CD4-positive, alpha-beta T cell treated with Interleukin-17A for 1 hour (primary cell): Measurements from ENCODE around the gene GPX4.
A peak's percentile ranks its signal among the peaks of the same experiment; 100 is the strongest.
"Not testable (repeated sequence)": the region's sequence is repeated elsewhere in the genome, so short reads cannot be mapped to it uniquely, and the experiment has no call there.

Experiments
- DNase-seq: peaks from one replicate; pipeline ENCODE4 v3.0.0-alpha.2; 2020

The GPX4 gene

DNA sequence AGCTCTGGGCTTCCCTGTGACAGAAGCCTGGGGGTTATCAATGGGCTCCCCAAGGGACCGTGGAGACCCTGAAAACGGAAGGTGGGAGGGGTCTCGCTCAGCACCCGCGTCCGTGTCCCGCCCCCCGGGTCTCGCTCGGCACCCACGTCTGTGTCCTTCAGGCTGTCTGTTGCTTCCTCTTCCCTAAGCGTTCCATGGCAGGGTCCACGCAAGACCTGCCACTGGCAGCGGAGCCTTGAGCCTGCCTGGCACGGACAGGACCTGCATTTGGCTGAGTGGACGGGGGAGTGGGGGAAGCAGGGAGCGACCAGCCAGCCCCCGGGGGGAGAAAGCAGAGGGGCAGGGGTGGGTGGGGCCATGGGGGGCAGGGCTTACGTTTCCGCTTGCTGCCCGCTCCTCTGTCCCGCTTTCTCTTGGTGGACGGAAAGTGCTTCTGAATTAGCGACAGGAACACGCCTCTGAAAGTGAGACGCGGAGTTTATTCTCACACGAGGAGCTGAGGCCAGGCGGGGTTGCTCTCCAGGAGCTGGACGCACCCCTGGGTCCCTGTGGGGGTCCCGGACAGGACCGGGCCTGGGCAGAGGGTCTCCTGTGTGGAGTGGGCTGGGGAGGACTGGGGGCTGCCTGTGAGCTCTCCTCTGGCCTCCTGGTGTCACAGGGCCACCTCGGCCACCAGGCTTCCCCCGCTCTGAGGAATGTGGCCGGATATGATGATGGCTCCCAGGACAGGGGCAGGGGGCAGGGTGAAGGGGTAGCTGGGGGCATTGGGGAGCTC, 12.0 kb downstream of the GPX4 start:
- DNase-seq: no peak

DNA sequence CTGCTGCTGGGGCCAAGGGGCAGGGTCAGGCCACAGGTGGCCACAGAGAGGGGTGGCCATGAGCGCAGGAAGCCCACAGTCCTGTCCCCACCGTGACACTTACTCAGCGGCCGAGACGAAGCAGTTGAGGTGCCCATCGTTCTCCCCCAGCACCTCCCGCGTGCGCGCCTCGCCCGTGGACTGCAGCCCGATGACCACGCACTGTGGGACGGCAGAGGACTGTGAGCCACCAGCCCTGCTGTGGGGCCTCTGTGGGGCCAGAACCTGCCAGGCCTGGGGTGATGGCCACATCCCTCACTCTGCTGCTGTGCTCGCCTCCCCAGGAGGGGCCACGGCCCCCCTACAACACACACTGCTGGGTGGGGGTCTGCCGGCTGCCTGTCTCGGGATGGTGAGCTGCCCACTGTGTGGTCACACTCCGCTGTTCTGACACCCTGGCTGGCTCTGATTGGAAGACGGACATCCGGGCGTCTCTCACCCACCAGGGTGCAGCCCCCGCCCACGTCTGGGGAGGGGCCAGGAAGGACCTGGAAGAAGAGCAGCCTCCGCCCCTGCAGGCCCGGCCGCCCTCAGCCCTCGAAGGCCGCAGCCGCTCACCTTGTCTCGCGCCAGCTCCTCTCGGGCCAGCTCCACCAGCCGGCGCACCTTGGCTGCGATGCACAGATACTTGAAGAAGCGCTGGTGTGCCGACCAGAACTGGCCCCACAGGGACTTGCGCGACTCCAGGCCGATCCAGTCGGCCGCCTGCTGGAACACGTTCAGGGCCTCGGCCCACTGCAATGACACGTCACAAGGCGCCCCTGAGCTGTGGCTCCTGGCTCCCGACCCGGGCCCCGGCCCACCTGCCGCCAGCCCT, 13.2 kb downstream of the GPX4 start:
- DNase-seq: no peak

DNA sequence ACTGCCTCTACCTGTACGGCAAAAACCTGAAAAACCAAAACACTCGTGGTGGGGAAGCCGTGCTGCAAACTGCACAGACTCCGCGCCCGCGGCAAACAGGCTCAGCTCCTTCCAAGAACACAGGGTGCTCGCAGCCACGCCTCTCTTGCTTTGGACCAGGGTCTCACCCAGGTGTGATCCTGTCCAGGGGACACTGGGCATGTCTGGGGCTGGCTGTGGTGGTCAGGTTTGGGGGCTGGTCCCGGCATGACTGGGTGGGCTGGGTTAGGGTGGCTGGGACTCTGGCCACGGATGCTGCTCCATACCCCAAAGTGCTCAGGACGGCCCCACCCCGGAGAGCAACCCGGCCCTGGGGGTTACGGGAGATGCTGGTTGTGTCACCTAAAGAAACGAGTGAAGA, 13.9 kb downstream of the GPX4 start:
- DNase-seq: no peak

DNA sequence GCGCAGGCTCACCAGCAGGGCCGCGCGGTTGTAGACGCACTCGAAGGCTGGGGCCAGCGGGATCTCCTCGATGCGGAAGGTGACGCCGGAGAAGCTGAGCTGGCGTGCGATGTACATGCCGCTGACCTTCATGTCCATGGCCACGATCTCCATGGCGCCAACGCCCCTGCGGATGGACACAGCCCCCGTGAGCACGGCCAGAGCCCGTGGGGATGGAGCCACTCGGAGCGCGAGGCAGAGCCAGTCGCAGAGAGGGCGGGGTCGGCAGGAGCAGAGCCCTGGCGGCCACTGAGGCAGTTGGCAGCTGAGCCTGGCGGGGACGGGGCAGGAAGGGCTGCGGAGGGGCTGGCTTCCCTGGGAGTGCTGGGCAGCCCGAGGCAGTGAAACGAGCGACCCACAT, 15.2 kb downstream of the GPX4 start:
- DNase-seq: no peak

DNA sequence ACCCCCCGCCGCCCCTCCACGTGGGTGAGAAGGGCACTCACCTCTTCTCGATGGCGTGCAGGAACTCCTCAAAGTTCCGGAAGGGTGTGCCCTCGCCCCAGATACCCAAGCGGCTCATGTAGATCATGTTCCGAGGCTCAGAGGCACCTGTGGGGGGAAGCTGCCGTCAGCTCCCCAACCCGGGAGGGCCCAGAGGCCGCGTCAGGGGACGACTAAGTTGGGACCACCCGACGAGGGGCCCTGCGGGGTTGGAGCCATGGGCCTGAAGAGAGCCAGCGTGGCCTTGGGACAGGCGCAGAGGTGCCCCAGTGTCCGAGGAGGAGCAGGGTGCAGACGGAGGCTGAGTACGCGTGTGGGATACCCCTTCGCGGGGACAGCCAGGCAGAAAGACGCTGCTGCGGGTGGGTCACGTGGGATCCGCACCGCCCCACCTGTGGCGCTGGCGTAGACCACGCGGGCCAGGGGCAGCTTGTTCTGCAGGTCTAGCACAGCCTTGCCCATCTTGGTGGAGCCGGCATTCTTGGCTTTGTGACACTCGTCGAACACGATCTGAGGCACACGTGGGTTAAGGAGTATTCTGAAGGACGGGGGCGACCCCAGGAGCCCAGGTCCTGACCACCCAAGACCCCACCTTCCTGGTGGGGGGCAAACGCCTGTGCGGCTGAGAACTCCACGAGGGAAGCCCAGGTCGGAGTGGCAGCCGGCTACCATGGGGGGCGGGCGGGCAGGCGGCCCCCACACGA, 15.9 kb downstream of the GPX4 start:
- DNase-seq: no peak

DNA sequence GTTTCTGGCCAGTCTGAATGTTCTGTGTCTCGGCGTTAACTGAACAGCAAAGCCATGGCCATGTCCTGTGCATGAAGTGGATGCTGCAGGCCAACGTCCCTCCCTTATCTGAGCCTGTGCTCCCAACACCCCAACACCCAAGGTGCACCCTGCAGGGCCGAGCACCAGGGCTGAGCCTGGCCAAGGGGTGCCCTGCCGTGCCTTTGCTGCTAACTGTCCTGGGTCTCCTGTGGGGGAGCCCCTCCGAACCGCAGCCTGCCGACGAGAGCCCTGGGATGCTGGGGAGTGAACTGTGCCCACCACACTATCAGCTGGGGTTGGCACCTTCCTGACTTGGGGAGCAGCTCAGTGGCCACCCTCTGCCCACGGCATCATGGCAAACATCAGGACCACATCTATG, 17.6 kb downstream of the GPX4 start:
- DNase-seq: no peak

- no peak for DNase-seq
These were observed 18.5 kb downstream of the GPX4 start for GRCh38 chr19:1122021-1122971.

DNA sequence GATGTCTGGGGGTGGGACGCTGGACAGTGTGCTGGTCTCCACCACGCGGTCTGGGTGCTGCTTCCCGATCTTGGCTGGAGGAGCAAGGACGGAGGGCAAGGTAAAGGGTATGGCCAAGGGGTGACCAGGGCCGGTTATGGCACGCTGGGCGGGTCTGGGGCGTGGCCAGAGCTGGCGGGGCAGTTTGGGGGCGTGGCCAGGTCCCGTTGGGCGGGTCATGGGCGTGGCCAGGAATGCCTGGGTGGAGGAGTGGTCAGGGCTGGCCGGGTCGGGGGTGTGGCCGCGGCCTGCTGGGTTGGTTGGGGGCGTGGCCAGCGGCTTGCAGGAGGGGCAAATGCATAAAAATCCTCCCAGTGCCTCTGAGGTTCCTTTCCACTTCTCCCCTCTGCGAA, 19.2 kb downstream of the GPX4 start:
- peak; percentile 35 for DNase-seq

GRCh38 chr19:1123381-1123780, 19.6 kb downstream of the GPX4 start:
- no peak for DNase-seq

DNA sequence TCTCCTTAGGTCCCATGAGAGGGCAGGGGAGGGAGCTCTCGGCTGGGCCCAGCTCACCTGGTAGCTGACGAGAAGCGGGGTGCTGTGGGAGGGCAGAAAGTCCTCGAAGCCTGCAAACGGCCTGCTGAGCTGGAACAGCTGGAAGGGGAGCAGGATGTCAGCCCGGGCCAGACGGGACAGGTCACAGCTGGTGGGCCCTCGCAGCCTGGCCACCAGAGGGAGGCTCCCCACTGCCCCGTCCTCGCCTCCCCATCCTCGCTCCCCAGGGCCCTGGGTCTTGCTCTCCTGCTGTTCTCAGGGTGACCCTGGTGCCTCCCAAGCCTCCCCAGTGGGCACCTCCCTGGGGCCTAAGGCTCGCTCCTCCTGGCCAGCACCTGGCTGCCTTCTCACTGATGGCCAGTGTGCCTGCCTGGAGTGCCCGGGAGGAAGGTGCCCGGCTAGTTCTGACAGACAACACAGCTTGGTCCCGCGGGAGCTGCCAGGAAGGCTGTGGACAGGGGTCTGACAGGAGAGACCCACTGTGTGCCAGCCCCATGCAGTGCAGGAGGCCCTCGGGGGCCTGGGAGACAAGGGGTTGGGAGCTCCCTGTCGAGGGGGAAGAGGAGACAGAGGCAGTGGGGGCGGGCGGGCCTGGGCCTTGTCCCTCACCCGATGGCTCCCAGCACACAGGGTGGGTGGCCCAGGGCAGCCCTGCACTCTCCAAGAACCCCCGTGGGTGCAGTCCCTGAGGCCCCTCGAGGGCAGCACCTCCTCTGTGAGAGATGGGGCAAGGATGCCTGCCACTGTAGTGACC, 20.3 kb downstream of the GPX4 start:
- DNase-seq: no peak

GRCh38 chr19:1125601-1126467, 22.0 kb downstream of the GPX4 start:
- DNase-seq: no peak

DNA sequence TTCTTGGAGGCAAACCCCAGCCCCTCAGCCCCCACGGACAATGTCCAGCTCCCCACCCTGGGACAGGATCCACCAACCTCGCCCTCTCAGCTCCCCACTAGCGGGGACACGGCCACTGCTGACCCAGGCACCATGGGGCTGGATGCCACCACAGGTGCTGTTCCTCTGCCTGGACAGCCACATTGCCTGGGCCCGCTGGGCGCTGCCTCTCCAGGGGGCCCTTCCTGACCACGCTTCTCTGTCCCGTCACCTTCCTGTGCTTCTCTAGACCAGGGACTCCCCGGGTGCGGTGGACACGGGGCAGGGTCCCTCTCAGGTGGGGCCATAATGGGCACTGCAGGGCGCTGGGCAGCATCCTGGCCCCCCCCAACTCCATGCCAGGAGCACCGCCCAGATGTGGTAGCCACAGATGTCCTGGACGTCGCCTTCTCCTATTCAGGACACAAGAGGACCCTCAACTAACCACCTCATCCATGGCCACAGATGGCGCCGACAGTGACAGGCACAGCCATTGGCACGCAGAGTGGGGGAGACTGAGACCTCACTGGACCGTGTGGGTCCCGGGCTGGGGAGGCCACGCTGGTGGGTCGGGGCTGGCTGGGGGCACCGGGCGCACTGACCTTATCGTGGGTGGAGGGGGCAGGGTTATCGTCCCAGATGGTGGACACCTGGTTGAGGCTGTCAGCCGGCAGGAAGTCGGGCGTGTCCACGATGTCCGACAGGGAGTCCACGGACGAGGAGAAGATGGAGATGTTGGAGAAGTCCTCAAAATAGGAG, 23.4 kb downstream of the GPX4 start:
- no peak for DNase-seq

- DNase-seq: no peak
These were observed 24.3 kb downstream of the GPX4 start for GRCh38 chr19:1128106-1128505.

DNA sequence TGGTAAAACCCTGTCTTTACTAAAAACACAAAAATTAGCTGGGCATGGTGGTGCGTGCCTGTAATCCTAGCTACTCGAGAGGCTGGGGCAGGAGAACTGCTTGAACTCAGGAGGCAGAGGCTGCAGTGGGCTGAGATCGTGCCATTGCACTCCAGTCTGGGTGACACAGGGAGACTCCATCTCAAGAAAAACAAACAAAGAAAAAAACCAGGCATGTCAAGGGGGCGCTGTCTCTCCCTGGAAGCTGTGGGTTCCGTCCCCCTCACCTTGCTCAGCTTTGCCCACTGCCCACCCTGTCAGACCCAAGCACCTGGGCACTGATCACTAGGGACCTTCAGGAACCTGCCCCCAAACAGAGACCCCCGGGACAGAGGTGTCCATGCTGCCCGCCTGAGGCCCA, 25.3 kb downstream of the GPX4 start:
- DNase-seq: not testable (repeated sequence)

DNA sequence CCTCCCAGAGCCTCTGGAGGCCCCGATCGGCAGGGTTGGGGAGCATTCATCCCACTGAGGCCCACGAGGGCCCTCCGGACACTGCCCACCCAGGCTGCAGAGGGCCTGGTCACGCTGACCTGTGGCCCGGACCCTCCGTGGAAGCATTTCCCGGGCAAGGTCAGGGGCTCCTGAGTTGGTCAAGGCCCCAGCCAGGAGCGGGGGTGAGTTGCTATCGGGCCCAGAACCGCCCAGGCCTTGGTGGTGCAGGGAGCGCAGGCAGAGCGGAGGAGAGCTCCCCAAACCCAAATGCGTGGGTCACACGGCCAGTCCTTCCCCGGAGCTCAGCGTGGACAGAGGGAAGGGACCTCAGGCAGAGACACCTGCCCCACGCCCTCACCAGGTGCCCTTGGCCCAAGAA, 25.7 kb downstream of the GPX4 start:
- no peak for DNase-seq

GRCh38 chr19:1130771-1131717, 27.2 kb downstream of the GPX4 start:
- peak; percentile 52 for DNase-seq

DNA sequence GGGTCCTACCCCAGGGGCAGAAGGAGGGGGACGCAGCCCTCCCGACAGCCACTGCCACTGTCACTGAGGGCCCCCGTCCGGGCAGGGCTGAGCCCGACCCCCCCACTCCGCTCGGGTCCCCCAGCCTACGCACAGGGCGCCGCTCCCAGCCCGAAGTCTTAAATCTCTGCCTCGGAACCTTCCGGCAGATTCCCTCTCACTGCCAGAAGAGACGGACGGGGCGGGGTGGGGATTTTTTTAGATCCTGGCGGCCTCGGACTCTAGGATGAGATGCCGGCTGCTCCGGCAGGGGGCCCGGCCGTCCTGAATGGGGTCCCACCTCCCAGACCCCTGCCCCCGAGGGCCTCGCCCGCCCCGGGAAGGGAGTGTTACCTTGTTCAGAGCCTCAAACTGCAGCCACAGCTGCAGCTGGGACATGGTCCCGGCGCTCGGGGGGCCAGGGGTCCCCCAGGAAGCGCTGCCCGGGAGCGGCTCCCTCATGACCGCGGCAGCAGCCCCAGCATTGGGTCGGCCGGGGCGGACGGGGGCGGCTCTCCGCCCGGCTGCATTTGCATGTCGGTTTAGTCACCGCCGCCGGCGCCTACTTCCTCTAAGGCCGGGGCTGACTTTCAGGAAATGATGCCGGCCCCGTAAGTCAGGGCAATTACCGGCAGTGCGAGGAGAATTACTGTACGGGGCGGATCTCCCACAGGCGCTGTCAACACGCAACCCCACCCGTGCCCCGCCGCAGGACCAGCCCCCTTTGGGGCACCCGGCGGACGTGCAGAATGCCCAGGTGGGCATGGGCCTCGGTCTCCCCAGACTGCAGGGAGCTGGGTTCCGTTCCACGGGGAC, 28.1 kb downstream of the GPX4 start:
- peak; percentile 88 for DNase-seq
